OCI-LY7 (cell line): ENCODE measurements around the gene PGGHG. TPM values are rescaled to one million over a fixed set of nuclear protein-coding genes. Genes with fewer than 3 reads are reported as not detected.
"Not testable (repeated sequence)": the region's sequence is repeated elsewhere in the genome, so short reads cannot be mapped to it uniquely, and the experiment has no call there.

Source experiments
- BruUV-seq: library from RNA; stranded (reverse); fragments of 400-500 nt; replicated peaks from 2 replicates; lab custom pipeline; 2021; lab: Mats Ljungman, UMichigan
- CTCF ChIA-PET: fragments of 300-600 bp; sonication (Branson Sonifier 250); formaldehyde crosslinking; loops from one replicate; lab custom pipeline; 2022; ENCODE audit warnings: antibody characterized with exemption; ENCODE audit not compliant: unreplicated experiment; lab: Charles Lee
- POLR2A ChIA-PET: fragments of 300-600 bp; sonication (Branson Sonifier 250); formaldehyde crosslinking; loops from one replicate; lab custom pipeline; 2022; ENCODE audit warnings: antibody characterized with exemption; lab: Charles Lee
- DNase-seq: peaks from one replicate; pipeline ENCODE4 v3.0.0-alpha.2; 2015; ENCODE audit warnings: low spot score
- H2AFZ ChIP-seq: fragments of 200-600 bp; sonication (generic), shearing (Covaris generic); 2 replicates; pipeline ENCODE4 v1.6.1; 2014; ENCODE audit warnings: mild to moderate bottlenecking, antibody characterized with exemption, low read length, moderate library complexity
- H3K27ac ChIP-seq: fragments of 200-600 bp; sonication (generic); 2 replicates; pipeline ENCODE4 v1.5.1; 2014; ENCODE audit warnings: mixed run types, low read depth, mild to moderate bottlenecking, moderate library complexity, low read length, inconsistent platforms; ENCODE audit not compliant: poor library complexity, severe bottlenecking
- H3K36me3 ChIP-seq: fragments of 200-600 bp; sonication (generic); 2 replicates; pipeline ENCODE4 v1.6.1; 2014; ENCODE audit warnings: mild to moderate bottlenecking, antibody characterized with exemption, low read length, moderate library complexity, mixed read lengths; ENCODE audit not compliant: insufficient read depth
- H3K4me1 ChIP-seq: fragments of 200-600 bp; sonication (generic); 2 replicates; pipeline ENCODE4 v1.5.1; 2014; ENCODE audit warnings: mild to moderate bottlenecking, low read length; ENCODE audit not compliant: insufficient read depth, poor library complexity, severe bottlenecking
- H3K4me2 ChIP-seq: fragments of 200-600 bp; sonication (generic); 2 replicates; pipeline ENCODE4 v1.6.1; 2014; ENCODE audit warnings: mild to moderate bottlenecking, low read length
- H3K4me3 ChIP-seq: fragments of 200-600 bp; sonication (generic); 2 replicates; pipeline ENCODE4 v1.5.1; 2014; ENCODE audit warnings: mild to moderate bottlenecking, low read depth, low read length; ENCODE audit not compliant: poor library complexity, severe bottlenecking
- H3K79me2 ChIP-seq: fragments of 200-600 bp; sonication (generic); 2 replicates; pipeline ENCODE4 v1.6.1; 2016; ENCODE audit warnings: low read depth, mild to moderate bottlenecking, low read length, moderate library complexity, mixed read lengths; ENCODE audit not compliant: insufficient read depth
- H3K9me2 ChIP-seq: fragments of 200-600 bp; sonication (generic); 2 replicates; pipeline ENCODE4 v1.6.1; 2016; ENCODE audit warnings: mild to moderate bottlenecking, low read length, mixed read lengths; ENCODE audit not compliant: insufficient read depth
- H3K9me3 ChIP-seq: fragments of 200-600 bp; sonication (generic); 2 replicates; pipeline ENCODE4 v1.6.1; 2014; ENCODE audit warnings: mild to moderate bottlenecking, mixed run types, low read length, mixed read lengths
- H4K20me1 ChIP-seq: fragments of 200-600 bp; sonication (generic); 2 replicates; pipeline ENCODE4 v1.6.1; 2014; ENCODE audit warnings: mild to moderate bottlenecking, antibody characterized with exemption, low read length, moderate library complexity, mixed read lengths; ENCODE audit not compliant: insufficient read depth
- EZH2phosphoT487 ChIP-seq: fragments of 200-600 bp; sonication (generic); IDR thresholded peaks from 2 replicates; pipeline ENCODE4 v1.6.1; 2018; ENCODE audit warnings: low read depth, borderline replicate concordance, mild to moderate bottlenecking, mixed run types, antibody characterized with exemption, low read length, moderate library complexity, mixed read lengths
- intact Hi-C: fragments of 100-400 bp; cut with micrococcal nuclease; formaldehyde crosslinking; loops from one replicate; pipeline ENCODE4 v1.10.0; 2022; ENCODE audit not compliant: unreplicated experiment
- total RNA-seq, 2 experiments: library from RNA; depleted of rRNA in 1 of 2; stranded (reverse); fragments of >200 nt in 1 of 2; shearing (Covaris generic) in 1 of 2; gene quantifications; 2 replicates each; pipeline ENCODE4 v1.2.3, GENCODE V29; 2014 to 2022
- TF ChIP-seq, protein P1 (sequence below): fragments of 200-600 bp; sonication (generic); conservative IDR thresholded peaks from 2 replicates; pipeline ENCODE4 v1.5.1; 2014; ENCODE audit warnings: mild to moderate bottlenecking, antibody characterized with exemption, low read length, moderate library complexity, mixed read lengths

PGGHG gene
- total RNA-seq, 2 experiments from 2014 or later, result 0.93 to 6.3 TPM

DNA sequence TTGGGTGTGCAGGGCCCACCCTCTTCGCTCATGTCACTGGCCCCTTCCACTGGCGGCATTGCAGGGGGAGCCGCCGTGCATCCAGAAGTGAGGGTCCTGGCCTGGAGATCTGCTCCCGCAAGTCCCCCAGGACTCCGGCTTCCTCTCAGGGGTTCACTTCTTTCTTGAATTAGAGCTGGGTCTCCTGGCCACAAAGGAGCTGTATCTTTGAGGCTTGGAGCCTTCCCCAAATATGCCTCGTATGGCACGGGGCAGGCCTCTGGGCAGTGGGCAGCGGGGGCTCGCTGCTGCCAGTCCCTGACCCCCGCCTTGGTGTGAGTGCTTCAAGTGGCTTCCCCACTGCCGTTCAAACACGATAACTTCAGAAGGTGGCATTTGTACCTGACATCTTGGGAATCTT lies 39.1 kb downstream of the PGGHG start:
- ChIA-PET POLR2A (interaction anchor here (1.3 to 5.5 kb wide), 3 partner anchors 11 to 17 kb away, joined by 5 to 63 read pairs (median 20); no protein-coding TSS in a partner anchor), CTCF (interaction anchor here (1.4 kb wide), 1 partner anchor 27 kb away, joined by 4 read pairs; no protein-coding TSS in a partner anchor)
- no peak overlapping the region for H3K4me3 ChIP-seq
- peak overlapping the region; percentile 26 for H3K27ac ChIP-seq
- H3K4me2 ChIP-seq, result no peak overlapping the region
- no peak overlapping the region for H2AFZ ChIP-seq
- H3K4me1 ChIP-seq, result peaks cover 71% of the 10 kb centered on the region
- H3K9me3 ChIP-seq, result peaks cover 8% of the 10 kb centered on the region
- no peak for DNase-seq
- no TSS peak for BruUV-seq
- no peaks in the 10 kb centered on the region for H3K9me2 ChIP-seq
- no peak for TF ChIP-seq EZH2phosphoT487
- TF ChIP-seq, protein P1, sequence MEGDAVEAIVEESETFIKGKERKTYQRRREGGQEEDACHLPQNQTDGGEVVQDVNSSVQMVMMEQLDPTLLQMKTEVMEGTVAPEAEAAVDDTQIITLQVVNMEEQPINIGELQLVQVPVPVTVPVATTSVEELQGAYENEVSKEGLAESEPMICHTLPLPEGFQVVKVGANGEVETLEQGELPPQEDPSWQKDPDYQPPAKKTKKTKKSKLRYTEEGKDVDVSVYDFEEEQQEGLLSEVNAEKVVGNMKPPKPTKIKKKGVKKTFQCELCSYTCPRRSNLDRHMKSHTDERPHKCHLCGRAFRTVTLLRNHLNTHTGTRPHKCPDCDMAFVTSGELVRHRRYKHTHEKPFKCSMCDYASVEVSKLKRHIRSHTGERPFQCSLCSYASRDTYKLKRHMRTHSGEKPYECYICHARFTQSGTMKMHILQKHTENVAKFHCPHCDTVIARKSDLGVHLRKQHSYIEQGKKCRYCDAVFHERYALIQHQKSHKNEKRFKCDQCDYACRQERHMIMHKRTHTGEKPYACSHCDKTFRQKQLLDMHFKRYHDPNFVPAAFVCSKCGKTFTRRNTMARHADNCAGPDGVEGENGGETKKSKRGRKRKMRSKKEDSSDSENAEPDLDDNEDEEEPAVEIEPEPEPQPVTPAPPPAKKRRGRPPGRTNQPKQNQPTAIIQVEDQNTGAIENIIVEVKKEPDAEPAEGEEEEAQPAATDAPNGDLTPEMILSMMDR, result no peak
- intact Hi-C loops, result loop anchor here (1.0 kb wide), 1 partner anchor 23 kb away; no protein-coding TSS in a partner anchor
- no peaks in the 10 kb centered on the region for H4K20me1 ChIP-seq
- peaks cover 5% of the 10 kb centered on the region for H3K36me3 ChIP-seq
- H3K79me2 ChIP-seq, result no peaks in the 10 kb centered on the region

GRCh38 chr11:328516-329100 lies 39.7 kb downstream of the PGGHG start:
- H4K20me1 ChIP-seq, H3K4me3 ChIP-seq, H3K36me3 ChIP-seq, H3K4me2 ChIP-seq, H3K9me2 ChIP-seq, H3K79me2 ChIP-seq, BruUV-seq, H2AFZ ChIP-seq, DNase-seq, CTCF ChIA-PET: not testable (repeated sequence)
- intact Hi-C loops, result loop anchor here (1.0 kb wide), 1 partner anchor 23 kb away; no protein-coding TSS in a partner anchor
- POLR2A ChIA-PET, result interaction anchor here (0.7 to 5.5 kb wide), 7 partner anchors 11 to 27 kb away, joined by 3 to 63 read pairs (median 17); no protein-coding TSS in a partner anchor
- H3K27ac ChIP-seq, result peak overlapping the region; percentile 91
- peaks cover 14% of the 10 kb centered on the region for H3K9me3 ChIP-seq
- peaks cover 77% of the 10 kb centered on the region for H3K4me1 ChIP-seq

GRCh38 chr11:329886-330253 lies 40.9 kb downstream of the PGGHG start:
- Histone ChIP-seq H3K4me2 (peak overlapping the region; percentile 85), H3K79me2 (no peaks in the 10 kb centered on the region), H3K9me2 (no peaks in the 10 kb centered on the region), H4K20me1 (no peaks in the 10 kb centered on the region), H3K4me3 (no peak overlapping the region), H2AFZ (no peak overlapping the region; the same call in 1 of the 2 replicates), H3K9me3 (peaks cover 14% of the 10 kb centered on the region), H3K27ac (peak overlapping the region; percentile 91), H3K36me3 (peaks cover 9% of the 10 kb centered on the region), H3K4me1 (peaks cover 86% of the 10 kb centered on the region)
- intact Hi-C loops, result no loop called here
- DNase-seq, result no peak
- ChIA-PET CTCF (interaction anchor here (0.7 to 1.3 kb wide), 4 partner anchors 11 to 25 kb away, joined by 3 to 4 read pairs (median 4); no protein-coding TSS in a partner anchor), POLR2A (interaction anchor here (0.6 to 5.5 kb wide), 8 partner anchors 9 to 127 kb away, joined by 3 to 63 read pairs (median 12); no protein-coding TSS in a partner anchor)
- TF ChIP-seq EZH2phosphoT487, result no peak
- TF ChIP-seq, protein P1, result 0 out of 2 replicates have a peak, but pooled peaks have one; percentile 13
- TSS peak; percentile 94 for BruUV-seq
